ENCODE results near the gene ASB16.

ASB16 gene

DNA sequence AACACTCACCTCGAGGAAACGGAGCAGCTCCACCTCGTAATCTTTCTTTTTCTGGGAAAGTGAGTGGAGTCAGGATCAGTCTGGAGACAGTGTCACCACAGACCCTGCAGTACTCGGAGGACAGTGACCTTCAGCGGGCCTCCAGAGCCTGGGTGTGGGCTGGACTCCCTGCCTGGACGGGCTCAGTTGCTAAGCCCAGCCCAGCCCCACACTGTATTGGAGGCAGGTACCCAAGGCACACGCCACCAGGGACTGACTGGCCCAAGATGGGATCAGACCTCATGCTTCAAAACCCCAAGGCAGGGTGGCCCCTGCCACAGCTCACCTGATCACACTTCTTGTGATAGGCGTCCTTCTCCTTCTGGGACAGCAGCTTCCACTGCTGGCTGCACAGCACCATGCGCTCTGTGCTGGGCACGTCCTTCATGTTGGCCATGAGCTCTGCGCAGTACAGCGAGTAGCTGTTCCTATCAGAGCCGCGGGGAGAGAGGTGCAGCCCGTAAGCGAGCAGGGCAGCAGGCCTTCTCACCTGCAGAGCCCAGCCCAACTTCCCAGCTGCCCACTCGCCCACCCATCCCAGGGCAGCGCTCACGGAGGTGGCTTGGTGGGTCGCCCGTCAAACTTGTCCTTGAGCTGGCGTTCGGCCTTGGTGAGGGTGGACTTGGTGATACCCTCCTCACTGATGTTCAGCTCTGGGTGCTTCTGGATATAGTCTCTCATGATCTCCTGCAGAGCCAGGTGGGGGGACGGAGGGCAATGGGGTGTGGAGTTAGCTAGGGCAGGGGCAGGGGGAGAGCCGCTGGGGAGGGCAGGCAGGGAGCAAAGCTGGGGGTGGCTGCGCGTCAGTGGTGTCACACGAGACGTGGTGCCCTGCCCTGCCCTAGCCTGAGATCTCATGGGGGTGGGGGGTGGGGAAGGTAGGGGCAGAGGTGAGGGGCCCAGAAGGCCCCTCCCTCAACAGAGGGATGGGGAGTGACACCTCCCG lies 41.1 kb downstream of the ASB16 start:
- DNase-seq: no peak

DNA sequence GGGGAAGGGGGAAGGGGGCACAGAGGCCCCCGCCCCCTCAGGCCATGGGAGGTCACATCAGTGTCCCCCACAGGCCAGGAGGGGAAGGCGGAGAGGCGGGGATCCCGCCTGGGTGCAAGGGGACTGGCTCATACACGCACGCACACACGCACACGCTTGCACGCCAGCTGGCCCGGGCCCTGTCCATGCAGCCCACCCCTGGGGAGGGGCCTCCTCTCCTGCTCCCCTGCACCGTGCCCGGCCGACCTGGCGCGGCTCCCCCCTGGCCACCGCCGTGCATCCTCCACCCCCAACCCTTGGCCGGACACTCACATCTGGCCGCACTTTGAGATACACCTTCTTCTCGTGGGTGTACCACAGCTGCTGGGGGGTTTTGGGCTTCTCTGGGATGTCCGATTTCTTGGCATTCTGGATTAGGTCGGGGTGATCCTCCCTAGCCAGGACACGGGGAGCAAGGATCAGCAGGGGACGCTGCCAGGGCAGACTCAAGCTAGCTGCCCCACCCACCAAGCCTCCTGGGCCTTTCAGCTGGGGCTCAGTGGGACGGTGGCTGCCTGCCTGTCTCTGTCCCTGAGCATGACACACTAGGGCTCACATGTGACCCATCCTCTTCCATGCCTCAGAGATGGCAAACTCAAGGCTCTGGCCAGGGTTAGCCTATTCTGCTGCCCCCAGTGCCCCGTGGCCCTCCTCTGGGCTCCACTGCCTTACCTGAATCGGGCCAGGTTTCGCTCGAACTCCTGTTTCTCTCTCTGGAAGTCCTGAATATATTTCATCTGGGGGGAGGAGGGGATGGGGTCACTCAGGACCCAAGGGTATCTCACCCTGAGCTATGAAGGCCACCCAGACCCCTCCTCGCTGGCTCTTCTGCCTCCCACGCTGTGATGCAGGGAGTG lies 42.3 kb downstream of the ASB16 start:
- DNase-seq: no peak

DNA sequence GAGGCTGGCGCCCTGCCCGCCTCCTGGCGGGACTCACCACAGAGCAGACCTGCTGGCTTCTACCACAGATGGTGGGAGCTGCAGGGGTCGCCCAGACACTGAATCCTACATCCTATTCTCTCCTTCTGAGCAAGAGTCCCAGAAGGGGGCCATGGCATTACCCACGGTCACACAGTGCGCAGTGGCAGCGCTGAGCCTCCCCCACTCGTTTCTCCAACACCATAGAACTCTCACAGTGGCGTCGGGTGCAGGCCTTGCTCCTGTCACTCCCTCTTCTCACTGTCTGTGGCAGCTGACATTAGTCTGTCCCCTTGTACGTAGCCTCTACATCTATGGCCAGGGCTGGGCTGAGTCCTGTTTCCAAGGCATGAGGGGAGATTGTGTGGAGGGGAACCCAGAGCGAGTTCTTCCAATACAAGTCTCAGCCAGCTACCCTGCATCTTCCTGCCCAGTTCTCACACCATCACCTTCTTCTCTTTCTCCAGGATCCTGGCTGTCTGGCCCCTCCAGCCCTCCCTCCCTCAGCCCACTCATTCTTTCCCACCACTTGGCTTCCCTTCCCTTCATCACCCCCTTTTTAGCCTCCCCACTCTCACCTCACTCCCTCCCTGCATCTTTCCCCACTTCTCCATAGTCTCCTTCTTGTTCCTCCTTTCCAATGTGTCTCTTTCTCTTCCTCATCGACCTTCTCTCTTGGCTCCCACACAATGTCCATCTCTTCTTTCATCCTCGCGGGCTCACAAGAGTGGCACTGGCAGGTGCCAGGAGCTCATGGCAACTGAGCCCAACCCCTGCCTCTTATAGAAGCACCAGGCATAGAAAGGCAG lies 43.1 kb downstream of the ASB16 start:
- DNase-seq: no peak

DNA sequence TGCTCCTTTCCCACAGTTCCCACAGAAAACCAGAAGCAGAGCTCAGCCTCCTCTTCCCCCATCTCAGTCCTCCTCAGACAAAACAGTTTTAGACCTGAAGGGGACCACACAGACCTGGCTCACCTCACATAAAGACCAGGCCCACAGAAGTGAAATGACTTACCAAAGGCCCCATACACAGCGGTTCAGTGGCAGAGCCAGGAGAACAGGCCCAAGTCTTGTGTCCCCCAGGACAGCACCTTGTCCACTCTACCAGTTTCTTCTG lies 43.7 kb downstream of the ASB16 start:
- DNase-seq: no peak

DNA sequence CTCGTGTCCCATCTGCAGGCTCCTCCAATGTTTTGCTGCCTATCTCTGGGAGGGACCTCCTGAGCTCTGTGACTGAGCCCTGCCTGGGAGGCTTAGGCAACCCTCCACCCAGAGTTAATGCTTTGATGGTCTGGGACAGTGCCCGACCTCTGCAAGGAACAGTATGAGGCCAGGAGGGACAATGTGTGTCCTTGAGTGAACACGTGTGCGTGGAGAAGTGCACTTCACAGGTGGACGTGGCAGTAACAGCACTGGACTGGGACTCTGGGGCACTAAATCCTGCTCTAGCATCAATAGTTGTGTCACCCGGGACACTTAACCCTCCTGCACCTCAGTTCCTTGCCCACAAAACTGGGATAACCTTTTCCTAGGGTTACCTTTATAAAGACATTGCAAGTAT lies 44.4 kb downstream of the ASB16 start:
- DNase-seq: no peak

DNA sequence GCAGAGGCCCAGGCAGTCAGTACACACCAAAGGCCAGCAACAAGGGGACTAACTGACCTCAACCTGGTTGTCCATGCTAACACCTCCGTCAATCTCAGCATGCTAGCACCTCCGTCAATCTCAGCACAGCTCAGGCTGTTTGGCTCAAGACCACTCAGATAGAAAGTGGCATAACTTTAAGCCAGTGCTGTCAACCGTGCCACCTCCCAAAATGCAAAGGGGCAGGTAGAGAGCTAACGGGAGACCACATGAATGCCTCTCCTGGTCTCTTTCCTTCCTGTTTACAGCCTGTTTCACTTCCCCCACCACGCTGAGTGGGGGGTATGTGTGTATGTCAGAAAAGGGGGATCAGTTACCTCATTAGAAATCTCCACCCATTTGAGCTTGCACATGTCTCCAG lies 45.7 kb downstream of the ASB16 start:
- no peak for DNase-seq

DNA sequence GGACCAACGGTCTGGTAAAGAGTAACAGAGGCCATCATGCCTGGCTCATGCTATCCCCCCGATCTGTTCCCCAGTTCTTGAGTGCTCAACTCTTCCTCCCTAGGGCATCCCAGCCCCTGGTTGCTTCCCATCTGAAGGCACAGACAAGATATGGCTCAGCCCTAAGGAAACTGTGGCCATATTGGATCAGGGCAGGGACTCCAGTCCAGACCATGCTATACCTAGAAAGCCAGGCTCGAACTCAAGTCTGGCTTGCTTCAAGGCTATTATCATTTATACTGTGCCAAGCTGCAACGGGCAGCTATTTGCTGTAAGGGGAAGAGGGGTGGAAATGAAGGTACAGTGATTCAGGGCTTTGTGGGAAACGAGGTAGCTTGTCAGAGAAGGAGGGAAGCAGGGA lies 46.2 kb downstream of the ASB16 start:
- DNase-seq: no peak

DNA sequence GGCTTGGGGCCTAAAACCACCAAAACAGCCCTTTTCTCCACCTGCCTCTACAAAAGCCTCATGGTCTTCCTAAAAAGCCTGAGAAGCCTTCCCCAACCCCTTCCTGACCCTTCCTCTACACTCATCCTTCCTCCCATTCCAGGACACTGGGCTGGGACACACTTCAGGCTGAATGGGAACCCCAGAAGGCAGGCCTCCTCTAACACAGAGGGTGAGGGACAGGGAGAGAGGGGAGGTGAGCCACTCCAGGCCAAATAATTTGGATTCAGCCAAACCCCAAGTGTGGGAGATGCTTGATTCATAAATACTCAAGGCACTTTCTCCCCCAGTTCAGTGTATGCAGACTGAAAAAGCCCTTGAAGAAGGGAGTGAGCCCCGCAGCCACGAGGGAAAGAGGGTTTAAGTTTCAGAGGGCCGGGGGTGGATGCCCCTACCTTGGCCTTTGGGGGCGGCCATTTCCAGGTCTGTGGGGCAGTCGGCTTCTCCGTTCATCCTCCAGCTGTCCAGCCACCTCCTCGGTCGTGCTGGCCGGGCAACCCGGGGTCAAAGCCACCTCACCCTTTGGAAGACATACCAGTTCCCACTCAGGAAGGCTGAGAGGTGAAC lies 47.3 kb downstream of the ASB16 start:
- DNase-seq: no peak

DNA sequence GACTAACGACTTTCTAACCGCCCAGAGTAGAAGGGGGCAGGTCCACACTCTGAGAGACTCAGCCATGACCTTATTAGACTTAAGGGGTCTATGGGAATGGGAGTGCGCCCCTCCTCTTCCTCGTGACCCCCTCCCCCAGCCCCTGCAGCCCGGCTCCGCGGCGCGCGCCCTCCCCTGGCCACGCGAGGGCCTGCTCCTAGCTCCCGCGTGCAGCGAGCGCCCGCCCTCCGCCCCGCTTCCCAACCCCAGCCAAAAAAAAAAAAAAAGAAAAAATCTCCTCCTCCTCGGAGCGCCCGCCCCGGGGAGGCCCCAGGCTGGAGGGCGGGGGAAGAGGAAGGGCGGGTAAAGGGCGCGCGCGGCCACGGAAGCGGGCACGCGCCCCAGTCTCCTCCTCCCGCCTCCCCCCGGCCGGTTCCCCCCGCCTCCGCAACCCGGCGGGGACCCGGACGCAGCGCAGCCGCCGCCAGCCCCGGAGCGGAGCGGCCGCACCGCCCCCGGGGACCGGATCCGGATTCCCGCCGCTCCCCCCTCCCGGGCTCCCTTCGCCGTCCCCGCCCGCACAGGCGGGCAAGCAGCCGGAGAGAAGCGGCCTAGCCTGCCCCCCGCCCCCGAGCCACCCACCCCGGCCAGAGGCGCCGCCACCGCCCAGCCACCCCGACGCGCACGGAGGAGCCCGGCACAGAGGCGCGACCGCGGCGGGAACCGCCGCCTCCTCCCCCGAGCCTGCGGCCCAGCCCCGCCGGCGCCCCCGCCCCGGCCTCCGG lies 48.0 kb downstream of the ASB16 start:
- DNase-seq: peak; percentile 81

DNA sequence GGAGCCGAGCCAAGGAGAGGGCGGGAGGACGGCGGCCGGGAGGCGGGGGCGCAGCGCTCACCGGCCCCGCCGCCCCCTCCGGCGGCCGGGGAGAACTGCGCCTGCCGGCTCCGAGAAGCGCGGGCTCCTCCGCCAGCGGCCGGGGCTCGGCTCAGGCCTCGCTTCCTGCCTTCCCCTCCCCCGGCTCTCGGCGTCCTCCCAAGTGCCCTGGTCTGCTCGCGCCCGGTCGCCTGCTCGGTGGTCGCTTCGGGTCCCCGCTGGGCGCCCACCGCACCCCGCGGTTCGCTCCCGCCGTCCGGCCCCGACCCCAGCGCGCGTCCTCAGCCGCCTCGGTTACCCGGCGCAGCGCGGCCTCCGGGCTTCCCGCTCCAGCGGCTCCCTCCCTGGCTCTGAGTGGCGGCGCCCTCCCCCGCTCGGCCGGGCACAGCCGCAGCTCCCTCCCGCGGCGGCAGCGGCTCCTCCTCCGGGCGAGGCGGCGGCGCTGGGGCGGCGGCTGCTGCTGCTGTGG lies 48.7 kb downstream of the ASB16 start:
- peak; percentile 59 for DNase-seq

DNA sequence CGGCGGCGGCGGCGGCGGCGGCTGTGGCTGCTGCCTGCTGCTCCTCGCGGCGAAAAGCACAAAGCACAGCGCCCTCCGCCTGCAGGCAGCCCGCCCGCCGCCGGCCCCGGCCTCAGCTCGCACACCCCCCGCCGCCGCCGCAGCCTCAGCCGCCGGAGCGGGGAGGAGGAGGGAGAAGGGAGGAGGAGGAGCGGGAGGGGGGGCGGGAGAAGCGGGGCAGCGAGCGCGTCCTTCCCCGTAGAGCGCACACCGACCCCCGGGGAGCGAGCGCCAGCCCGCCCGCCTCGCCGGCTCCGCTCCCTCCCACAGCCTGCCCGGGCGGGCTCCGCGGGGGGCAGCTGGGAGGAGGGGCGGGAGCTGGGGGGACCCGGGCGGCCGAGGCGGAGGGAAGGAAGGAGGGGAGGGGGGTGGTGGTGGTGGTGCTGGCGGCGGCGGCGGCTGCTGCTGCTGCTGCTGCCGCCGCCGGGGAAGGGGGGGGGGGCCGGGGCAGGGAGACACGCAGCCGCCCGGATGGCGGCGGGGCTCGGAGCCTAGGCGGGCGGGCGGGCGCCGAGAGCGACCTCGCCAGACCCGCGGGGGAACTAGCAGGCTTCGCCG lies 49.2 kb downstream of the ASB16 start, which contains the start of gene UBTF:
TSS of gene UBTF (minus strand) at position 60 of the 597 bp plus-strand sequence. CDS start 1,446 bp downstream, outside the sequence.
- DNase-seq: peak; percentile 58

DNA sequence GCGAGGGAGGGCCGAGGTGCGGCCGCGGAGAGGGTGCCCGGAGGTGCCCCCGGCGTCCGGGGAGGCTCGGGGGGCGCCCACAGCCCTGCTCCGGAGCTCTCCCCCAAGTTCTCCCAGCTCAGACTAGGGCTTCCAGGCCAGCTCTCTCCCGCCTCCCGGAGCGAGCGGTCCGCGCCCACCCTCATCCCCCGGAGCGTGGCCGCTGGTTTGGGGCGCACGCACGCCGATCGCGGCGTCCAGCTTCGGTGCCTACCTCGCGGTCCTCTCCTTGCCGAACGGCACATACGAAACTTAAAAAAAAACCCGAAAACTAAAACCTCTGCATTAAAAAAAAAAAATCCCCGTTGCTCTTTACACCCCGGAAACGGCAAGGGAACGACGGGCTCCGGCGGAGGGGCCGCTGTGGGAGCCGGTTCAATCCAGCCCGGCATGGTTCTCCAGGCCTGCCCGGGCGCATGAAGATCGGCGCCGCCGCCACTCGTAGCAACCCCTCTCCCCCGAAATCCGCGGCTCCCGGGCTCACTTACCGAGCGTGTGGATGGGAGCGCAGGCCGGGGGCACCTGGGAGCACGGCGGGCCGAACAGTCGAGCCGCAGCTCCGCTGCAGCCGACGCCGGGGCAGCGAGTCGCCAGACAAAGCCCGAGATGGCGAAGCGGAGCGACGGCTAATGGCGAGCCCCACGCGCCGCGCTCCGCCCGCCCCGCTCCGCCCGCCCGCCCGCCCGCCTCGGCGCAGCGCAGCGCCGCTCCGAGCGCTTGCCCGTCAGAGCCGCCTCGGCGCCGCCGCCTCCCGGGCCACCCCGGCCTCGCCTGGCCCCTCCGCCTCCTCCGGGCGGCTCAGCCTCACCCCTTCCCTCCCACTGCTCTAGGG lies 49.9 kb downstream of the ASB16 start:
- no peak for DNase-seq

DNA sequence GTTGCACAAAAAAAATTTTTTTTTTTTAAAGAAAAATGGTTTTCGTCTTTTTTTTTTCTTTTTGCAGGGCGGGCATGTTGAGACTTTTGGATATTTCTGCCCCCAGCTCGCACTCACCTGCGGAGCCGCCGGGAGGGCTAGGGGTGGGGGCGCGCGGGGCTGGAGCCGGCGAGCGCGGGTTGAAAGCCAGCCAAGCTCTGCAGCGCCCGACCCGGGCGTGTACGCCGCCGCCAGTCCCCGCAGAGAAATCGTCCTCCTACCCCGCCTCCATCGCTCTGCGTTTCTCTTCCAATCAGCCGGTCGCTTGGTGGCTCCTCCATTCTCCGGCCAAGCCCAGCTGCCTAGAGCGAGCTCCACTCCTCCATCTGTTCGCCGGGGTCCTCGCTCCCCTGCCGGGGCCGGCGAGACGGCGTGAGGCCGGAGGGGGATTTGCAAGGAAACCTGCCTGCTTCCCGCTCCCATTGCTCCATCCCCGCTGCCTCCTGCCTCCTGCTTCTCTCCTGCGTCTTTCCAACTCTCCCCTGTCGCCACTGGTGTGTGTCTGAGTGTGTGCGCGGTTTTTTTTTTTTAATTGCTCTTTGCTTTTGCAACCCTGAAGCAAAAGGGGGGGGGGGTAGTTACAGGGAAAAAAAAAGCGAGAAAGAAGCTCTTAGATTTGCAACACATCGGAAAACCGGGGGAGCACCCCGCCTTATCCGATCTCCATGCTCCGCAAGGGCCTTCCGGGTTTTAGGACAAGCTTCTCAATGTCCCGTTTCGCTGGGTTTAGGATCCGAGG lies 50.8 kb downstream of the ASB16 start:
- DNase-seq: peak; percentile 62

DNA sequence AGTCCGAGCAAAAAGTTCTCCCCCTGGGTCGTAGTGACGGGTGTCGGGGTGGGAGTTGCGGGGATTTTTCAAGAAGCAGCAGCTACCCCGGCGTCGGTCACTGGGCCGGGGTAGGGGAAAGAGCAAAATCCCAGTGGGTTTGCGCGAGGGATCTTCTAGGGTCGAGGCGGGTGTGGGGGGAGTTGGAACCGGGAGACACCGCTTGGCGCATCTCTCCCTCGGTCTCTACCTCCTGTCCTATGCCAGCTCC lies 51.3 kb downstream of the ASB16 start:
- DNase-seq: no peak

DNA sequence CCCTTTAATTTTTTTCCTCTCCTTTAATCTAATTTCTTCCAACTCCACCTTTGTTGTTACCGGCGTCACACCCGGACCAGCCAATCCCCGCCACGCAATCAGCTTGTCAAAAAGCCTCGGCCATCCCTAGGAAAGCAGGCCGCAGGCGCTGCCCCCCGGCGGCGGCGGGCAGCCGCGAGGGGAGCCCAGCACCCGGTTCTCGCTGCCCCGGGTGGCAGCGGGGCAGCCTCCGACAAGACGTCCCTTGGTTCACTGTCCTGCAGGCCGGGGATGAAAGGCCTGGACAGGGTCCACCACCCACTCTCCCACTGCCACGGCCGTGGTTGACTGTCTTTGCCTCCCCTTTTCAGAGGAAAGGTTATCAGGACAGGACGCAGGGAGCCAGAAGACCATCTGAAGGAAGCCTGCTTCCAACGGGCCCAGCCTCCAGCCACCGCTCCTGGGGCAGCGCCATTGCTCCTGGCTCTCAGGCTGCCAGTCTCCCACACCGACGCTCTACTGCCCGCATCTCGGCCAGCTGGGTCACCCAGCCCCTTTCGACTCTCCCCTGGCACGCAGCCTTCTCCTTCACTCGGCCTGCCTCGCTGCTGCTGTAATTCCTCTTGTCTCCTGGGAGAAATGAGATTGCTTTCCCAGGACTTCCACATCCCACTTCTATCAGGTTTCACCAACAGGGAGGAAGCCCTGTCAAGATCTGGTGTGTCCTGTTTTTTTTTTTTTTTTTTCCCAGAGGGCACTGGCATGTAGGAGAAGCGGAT lies 51.8 kb downstream of the ASB16 start:
- peak; percentile 31 for DNase-seq

DNA sequence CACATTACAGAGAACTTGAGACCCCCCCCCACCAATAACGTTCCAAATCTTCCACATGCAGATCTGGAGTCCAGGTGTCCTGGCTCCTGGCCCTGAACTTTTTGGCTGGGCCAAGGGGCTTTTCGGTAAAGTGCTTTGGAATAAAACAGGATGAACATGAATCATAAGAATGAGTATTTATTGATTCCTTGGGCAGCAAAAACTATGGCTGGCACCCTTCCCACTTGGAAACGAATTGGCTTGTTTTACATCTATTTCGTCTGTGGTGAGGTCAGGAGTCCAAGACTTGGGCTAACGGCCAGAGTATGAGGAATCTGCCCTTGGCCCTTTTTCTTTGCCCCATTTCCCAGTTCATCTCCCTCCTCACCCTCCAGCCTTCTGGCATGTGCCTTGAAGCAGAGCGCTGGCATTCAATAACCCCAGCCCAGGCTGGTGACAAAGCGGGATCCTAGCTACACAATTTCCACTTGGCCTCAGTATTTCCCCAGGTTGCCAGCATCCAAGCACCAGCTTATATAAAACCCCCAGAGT lies 53.1 kb downstream of the ASB16 start:
- DNase-seq: peak; percentile 56

Measured in T1000 (cell line).